Brain pericyte (primary cell): Measurements from ENCODE around the gene NIN.

Source experiments
- DNase-seq: peaks from one replicate; pipeline ENCODE4 v3.0.0-alpha.2; 2012; ENCODE audit warnings: low read depth, low spot score

The NIN gene

GRCh38 chr14:50839691-50840090 is 8.7 kb upstream of the NIN start:
- no peak for DNase-seq

- no peak for DNase-seq
Measured at GRCh38 chr14:50839048-50839447, 8.1 kb upstream of the NIN start.

GRCh38 chr14:50837850-50838470 is 7.0 kb upstream of the NIN start:
- no peak for DNase-seq

GRCh38 chr14:50837271-50837670 is 6.3 kb upstream of the NIN start:
- DNase-seq, result no peak

GRCh38 chr14:50836515-50836914 is 5.6 kb upstream of the NIN start:
- no peak for DNase-seq

- DNase-seq, result no peak
Measured at GRCh38 chr14:50835280-50835679, 4.3 kb upstream of the NIN start.

GRCh38 chr14:50834802-50835276 is 3.9 kb upstream of the NIN start:
- no peak for DNase-seq

- no peak for DNase-seq
Measured at GRCh38 chr14:50832935-50833630, 2.1 kb upstream of the NIN start.

- no peak for DNase-seq
Measured at GRCh38 chr14:50831726-50832168, 785 bp upstream of the NIN start.

- no peak for DNase-seq
Measured at GRCh38 chr14:50830044-50830931, 674 bp downstream of the NIN start.

GRCh38 chr14:50829489-50830043 is 1.4 kb downstream of the NIN start:
- DNase-seq, result no peak

- DNase-seq, result no peak
Measured at GRCh38 chr14:50828721-50829488, 2.1 kb downstream of the NIN start.

- DNase-seq, result no peak
Measured at GRCh38 chr14:50826681-50827080, 4.3 kb downstream of the NIN start.

- DNase-seq, result no peak
Measured at GRCh38 chr14:50825307-50825706, 5.7 kb downstream of the NIN start.

GRCh38 chr14:50823762-50824636 is 7.0 kb downstream of the NIN start:
- no peak for DNase-seq

GRCh38 chr14:50823051-50823761 is 7.8 kb downstream of the NIN start:
- no peak for DNase-seq

- DNase-seq, result no peak
Measured at GRCh38 chr14:50822501-50823042, 8.4 kb downstream of the NIN start.

- no peak for DNase-seq
Measured at GRCh38 chr14:50821510-50822464, 9.2 kb downstream of the NIN start.
